ENCODE data around the gene RABEPK.
"Not testable (repeated sequence)": the region's sequence is repeated elsewhere in the genome, so short reads cannot be mapped to it uniquely, and the experiment has no call there.

Gene RABEPK

DNA sequence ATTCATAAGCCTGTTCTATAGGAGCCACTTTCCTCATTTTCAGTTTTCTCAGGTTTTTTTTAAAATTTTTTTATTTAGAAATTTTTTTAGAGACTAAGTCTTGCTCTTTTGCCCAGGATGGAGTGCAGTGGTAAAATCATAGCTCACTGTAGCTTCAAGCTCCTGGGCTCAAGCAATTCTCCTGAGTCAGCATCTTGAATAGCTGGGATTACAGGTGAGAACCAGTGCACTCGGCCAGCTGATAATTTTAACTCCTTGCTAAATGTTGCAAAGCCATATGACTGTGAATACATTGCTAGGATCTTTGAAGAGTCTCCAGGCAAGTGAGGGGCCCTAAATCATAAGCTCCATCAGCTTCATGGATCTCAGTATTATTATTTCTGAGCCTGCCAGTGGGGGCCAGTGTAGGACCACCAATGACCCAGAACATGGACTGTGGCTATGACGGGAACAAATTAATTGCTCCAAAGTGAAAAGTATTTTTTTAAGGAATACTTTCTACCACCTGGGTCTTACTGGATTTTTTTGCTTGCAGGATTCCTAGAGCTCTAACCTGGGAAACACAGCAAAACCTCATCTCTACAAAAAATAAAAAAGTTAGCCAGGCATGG is 55.5 kb downstream of the RABEPK start:
- peak; percentile 22 for DNase-seq

DNA sequence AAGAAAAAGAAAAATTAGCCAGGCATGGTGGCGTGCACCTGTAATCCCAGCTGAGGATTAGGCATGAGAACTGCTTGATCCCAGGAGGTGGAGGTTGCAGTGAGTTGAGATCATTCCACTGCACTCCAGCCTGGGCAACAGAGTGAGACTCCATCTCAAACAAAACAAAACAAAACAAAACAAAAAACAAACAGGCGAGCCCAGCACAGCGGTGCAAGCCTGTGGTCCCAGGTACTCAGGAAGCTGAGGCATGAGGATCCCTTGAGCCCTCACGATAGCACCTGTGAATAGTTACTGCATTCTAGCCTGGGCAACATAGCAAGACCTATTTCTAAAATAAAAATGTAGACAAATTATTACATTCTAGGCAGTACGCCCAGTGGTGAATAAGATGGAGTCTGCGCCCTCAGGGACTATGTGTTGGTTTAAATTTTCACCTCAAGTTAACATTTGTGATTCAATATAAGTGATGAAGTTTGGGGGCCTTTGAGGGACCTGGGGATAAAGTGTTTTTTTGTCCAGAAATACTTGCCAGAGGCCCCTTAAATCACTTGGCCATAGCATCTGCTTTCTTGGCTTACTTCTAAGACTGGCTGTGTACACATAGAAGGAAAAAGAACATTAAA is 57.9 kb downstream of the RABEPK start:
- no peak for DNase-seq

GRCh38 chr9:125258832-125259534 is 58.6 kb downstream of the RABEPK start:
- no peak for DNase-seq

- DNase-seq = no peak
These were observed 60.2 kb downstream of the RABEPK start for GRCh38 chr9:125260561-125260960.

- DNase-seq = peak; percentile 62
These were observed 61.4 kb downstream of the RABEPK start, which contains the start of gene GAPVD1 for GRCh38 chr9:125261501-125262293. Gene GAPVD1, plus strand, starts transcription at chr9:125261826. Its CDS starts 37,096 bp downstream, at chr9:125298922.

GRCh38 chr9:125262294-125262991 is 62.1 kb downstream of the RABEPK start:
- DNase-seq = no peak

DNA sequence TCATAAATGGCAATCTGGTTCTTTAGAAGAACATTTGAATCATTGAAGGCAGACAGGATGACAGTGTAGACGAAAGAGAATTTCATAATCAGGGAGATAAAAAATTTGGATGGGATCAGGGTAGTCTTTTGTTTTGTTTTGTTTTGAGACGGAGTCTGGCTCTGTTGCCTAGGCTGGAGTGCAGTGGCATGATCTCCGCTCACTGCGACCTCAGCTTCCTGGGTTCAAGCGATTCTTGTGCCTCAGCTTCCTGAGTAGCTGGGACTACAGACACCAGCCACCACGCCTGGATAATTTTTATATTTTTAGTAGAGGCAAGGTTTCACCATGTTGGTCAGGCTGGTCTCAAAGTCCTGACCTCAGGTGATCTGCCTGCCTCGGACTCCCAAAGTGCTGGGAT is 63.7 kb downstream of the RABEPK start:
- DNase-seq = not testable (repeated sequence)

- no peak for DNase-seq
These were observed 68.2 kb downstream of the RABEPK start for GRCh38 chr9:125268394-125269013.

DNA sequence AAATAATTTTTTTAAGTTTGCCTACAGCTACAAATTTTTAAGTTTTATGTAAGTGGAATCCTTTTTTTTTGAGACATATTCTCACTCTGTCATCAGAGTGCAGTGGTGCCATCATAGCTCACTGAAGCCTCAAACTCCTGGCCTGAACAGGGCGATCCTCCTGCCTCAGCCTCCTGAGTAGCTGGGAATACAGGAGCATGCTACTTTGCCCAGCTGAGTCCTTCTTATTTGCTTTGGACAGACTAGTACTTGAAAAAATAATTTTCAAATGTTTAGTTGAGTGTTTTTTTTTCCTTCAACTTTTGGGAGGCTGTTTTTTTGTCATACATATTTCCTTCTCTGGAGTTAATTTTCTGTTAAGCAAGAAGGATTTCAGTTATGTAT is 68.7 kb downstream of the RABEPK start:
- DNase-seq = no peak

GRCh38 chr9:125271081-125271480 is 70.7 kb downstream of the RABEPK start:
- DNase-seq = no peak

DNA sequence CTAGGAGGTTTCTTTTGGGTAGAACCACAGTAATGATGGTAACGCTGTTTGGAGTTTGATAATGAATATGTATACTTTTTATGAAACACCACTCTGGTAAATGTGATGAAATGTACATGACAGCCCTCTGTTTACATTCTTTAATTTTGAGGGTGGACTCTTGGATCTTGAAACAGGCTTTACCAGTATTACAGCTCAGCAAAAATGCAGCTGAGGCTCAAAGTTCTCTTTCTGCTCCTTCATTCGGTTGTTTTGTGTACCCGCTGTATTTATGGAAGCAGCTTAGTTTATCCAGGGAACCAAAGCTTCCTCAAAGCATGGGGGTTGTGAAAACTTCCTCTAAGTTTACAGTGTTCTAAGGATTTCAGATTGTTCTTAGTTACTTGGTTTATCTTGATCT is 72.4 kb downstream of the RABEPK start:
- no peak for DNase-seq

DNA sequence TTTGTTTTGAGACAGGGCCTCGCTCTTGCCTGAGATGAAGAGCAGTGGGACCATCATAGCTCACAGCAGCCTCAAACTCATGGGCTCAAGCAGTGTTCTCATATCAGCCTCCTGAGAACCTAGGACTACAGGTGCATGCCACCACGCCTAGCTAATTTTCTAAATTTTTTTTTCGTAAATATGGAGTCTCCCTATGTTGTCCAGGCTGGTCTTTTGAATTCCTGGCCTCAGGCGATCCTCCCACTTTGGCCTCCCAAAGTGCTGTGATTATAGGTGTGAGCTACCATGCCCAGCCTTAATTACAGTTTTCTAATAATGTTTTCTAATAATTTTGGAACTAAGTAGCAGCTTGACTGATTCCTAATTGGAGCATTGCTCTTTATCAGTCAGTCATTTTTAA is 76.4 kb downstream of the RABEPK start:
- no peak for DNase-seq

GRCh38 chr9:125277411-125277810 is 77.1 kb downstream of the RABEPK start:
- no peak for DNase-seq

GRCh38 chr9:125280945-125281344 is 80.6 kb downstream of the RABEPK start:
- peak; percentile 76 for DNase-seq
